Tibial artery (tissue), 4 donors: ENCODE measurements around the gene SPTB.

Experiments used
- DNase-seq, 2 donors: peaks; one replicate each; pipeline ENCODE4 v3.0.0-alpha.2; 2019
- H3K27ac ChIP-seq, 2 donors: fragments of 200-600 bp; sonication (generic) in 1 of 2; 1 replicate in 1 of 2; 2 replicates in 1 of 2; pipeline ENCODE4 v1.5.1; 2018 to 2019; ENCODE audit warnings: mild to moderate bottlenecking in 1 of 2
- H3K27me3 ChIP-seq, 2 donors: fragments of 200-600 bp; sonication (generic) in 1 of 2; one replicate each; pipeline versions ENCODE4 v1.5.1 to v1.6.0; 2016 to 2019
- H3K36me3 ChIP-seq, 3 donors: fragments of 200-600 bp; sonication (generic) in 2 of 3; one replicate each; pipeline ENCODE4 v1.5.1; 2016 to 2019; ENCODE audit warnings: mild to moderate bottlenecking in 2 of 3
- H3K4me1 ChIP-seq, 4 donors: fragments of 200-600 bp; sonication (generic) in 2 of 4; 1 replicate in 3 of 4; 2 replicates in 1 of 4; pipeline ENCODE4 v1.5.1; 2016 to 2019
- H3K4me3 ChIP-seq, 2 donors: fragments of 200-600 bp; sonication (generic) in 1 of 2; 1 replicate in 1 of 2; 2 replicates in 1 of 2; pipeline ENCODE4 v1.5.1; 2018 to 2019; ENCODE audit warnings: mild to moderate bottlenecking in 2 of 2
- H3K9me3 ChIP-seq, 3 donors: fragments of 200-600 bp; sonication (generic) in 1 of 3; one replicate each; pipeline ENCODE4 v1.5.1; 2016 to 2019
- CTCF ChIP-seq, 2 experiments: fragments of 200-600 bp in 1 of 2; fragments of 450-650 bp in 1 of 2; IDR thresholded peaks; one replicate each; pipeline ENCODE4 v1.5.1; 2017 to 2019; ENCODE audit warnings: antibody characterized with exemption in 2 of 2, mild to moderate bottlenecking in 1 of 2, moderate library complexity in 1 of 2
- intact Hi-C: fragments of 100-400 bp; cut with DNase I; formaldehyde crosslinking; loops from one replicate; pipeline ENCODE4 v1.15.0; 2023; ENCODE audit warnings: low total_unique reads

Gene SPTB

DNA sequence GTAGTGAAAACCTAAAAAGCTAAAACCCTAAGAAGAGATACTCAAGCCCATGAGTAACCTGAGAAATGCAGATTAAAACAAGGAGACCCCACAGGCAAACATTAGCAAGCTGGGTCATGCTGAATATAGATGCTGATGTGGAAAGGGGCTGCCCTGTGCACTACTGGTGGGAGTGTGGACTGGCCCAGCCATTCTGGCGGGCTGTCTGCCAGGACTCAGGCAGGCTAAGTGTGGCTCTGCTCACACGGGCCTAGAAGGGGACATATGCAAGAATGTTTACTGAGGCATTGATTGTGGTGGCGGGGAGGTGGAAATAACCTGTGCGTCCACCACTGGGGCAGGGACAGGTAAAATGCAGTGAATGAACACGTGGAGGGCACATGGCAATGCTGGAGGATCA lies 48.3 kb downstream of the SPTB start:
- Histone ChIP-seq H3K4me3 (no peak overlapping the region), H3K27ac (no peak overlapping the region), H3K27me3 (no peaks in the 10 kb centered on the region), H3K9me3 (no peaks in the 10 kb centered on the region), H3K4me1 (no peaks in the 10 kb centered on the region), H3K36me3 (no peaks in the 10 kb centered on the region)
- TF ChIP-seq CTCF (IDR thresholded peaks at IDR 0.05) = no peak
- no peak for DNase-seq
- intact Hi-C loops = no loop called here

DNA sequence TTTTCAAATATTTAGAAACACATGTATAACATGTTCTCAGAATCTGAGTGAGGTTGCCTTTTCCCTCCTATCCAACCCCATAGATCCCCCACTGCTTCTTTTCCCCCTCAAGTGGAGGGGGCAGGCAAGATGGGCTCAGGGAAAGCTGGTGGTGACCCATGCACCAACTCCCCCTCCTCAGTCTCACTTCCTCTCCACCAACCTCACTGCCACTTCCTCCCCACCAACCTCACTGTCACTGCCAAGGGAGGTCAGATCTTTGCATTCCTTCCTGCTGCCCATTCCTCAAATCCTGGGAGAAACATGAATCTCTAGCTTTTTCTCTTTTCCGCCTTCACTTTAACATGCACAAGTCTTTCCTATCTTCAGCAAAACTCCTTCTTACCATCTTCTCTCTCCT lies 48.7 kb downstream of the SPTB start:
- H3K4me1 ChIP-seq = no peaks in the 10 kb centered on the region
- H3K27me3 ChIP-seq = no peaks in the 10 kb centered on the region
- no peak for TF ChIP-seq CTCF (IDR thresholded peaks at IDR 0.05)
- no peak for DNase-seq
- no peak overlapping the region for H3K4me3 ChIP-seq
- intact Hi-C loops = no loop called here
- H3K36me3 ChIP-seq = no peaks in the 10 kb centered on the region
- H3K27ac ChIP-seq = no peak overlapping the region
- no peaks in the 10 kb centered on the region for H3K9me3 ChIP-seq

GRCh38 chr14:64828071-64828470 lies 51.6 kb downstream of the SPTB start:
- no peak for DNase-seq
- intact Hi-C loops = loop anchor here (5.0 kb wide), 1 partner anchor 154 kb away; no protein-coding TSS in a partner anchor
- Histone ChIP-seq H3K27ac (no peak overlapping the region), H3K36me3 (no peaks in the 10 kb centered on the region), H3K27me3 (peaks cover 0 to 4% of the 10 kb centered on the region in 2 donors), H3K9me3 (no peaks in the 10 kb centered on the region), H3K4me3 (no peak overlapping the region), H3K4me1 (peaks cover 0 to 6% (median 5%) of the 10 kb centered on the region in 4 donors)
- no peak for TF ChIP-seq CTCF (IDR thresholded peaks at IDR 0.05)

DNA sequence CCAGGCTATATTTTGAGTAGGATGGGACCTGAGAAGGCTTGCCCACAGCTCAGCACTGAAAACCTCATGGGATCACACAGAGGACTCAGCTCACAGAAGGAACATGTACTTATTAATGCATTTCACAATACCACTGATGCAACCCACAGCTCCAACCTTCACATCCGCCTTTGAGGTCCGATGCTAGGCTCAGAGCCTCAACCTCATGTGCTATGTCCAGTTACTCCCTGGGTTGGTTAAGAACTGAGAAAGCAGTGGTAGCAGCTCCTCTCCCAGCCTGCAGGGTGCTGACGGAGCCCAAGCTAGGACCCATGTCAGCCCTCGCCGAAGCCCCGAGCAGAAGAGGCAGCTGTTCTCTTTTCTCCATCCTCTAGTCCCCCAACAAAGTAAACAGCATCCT lies 52.9 kb downstream of the SPTB start:
- TF ChIP-seq CTCF (IDR thresholded peaks at IDR 0.05) = no peak
- intact Hi-C loops = loop anchor here (5.0 kb wide), 1 partner anchor 155 kb away; no protein-coding TSS in a partner anchor
- no peaks in the 10 kb centered on the region for H3K9me3 ChIP-seq
- no peak for DNase-seq
- no peaks in the 10 kb centered on the region for H3K36me3 ChIP-seq
- H3K4me1 ChIP-seq = peaks cover 0 to 10% (median 7%) of the 10 kb centered on the region in 4 donors
- H3K27me3 ChIP-seq = peaks cover 0 to 9% of the 10 kb centered on the region in 2 donors
- no peak overlapping the region for H3K27ac ChIP-seq
- H3K4me3 ChIP-seq = no peak overlapping the region

DNA sequence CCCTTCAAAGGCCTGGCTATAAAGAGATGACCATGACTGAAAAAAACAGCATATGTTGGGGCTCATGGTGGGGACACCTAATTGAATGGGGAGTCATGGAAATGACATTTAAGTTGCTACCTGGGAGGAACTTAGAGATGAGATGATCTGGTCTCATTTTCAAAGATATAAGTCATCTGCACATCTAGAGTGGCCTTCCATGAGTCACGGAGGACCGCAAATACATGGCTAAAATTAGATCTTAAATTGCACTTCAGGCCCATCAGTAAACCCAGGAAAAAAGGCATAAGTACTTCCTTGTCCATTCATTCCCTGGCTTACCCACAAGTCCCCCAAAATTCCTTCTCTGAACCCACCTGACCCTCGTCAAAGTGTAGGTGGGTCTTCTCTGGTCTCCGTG lies 53.4 kb downstream of the SPTB start:
- no peak for TF ChIP-seq CTCF (IDR thresholded peaks at IDR 0.05)
- intact Hi-C loops = loop anchor here (5.0 kb wide), 1 partner anchor 156 kb away; no protein-coding TSS in a partner anchor
- no peak overlapping the region for H3K4me3 ChIP-seq

DNA sequence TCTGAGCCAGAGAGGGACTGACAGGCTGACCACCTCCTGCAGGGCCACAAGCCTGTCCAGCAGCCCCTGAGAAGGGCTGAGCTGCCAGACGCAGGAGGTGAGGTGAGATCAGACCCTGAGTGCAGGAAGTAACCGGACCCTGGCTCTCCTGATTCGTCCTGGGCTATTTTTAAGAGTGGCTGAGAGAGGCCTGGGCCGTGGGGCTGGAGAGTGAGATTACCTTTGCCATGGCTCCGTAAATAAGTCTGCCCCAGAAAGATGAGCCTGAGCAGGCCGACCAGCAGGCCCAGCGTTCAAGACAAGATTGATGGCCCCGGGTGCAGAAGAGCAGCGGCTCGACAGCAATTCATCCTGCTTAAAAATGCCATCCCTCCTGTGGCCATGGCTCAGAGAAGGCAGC lies 54.2 kb downstream of the SPTB start:
- Histone ChIP-seq H3K4me1 (peaks cover 0 to 10% (median 7%) of the 10 kb centered on the region in 4 donors), H3K27ac (no peak overlapping the region)
- intact Hi-C loops = loop anchor here (5.0 kb wide), 1 partner anchor 157 kb away; no protein-coding TSS in a partner anchor

More for the DNA sequence above, 53.4 kb downstream of the SPTB start:
- Histone ChIP-seq H3K27ac (no peak overlapping the region), H3K36me3 (no peaks in the 10 kb centered on the region), H3K9me3 (no peaks in the 10 kb centered on the region), H3K27me3 (peaks cover 0 to 9% of the 10 kb centered on the region in 2 donors), H3K4me1 (peaks cover 0 to 10% (median 7%) of the 10 kb centered on the region in 4 donors)
- DNase-seq = no peak

More for the DNA sequence above, 54.2 kb downstream of the SPTB start:
- peaks cover 0 to 9% of the 10 kb centered on the region in 2 donors for H3K27me3 ChIP-seq
- H3K9me3 ChIP-seq = no peaks in the 10 kb centered on the region
- no peaks in the 10 kb centered on the region for H3K36me3 ChIP-seq
- no peak for DNase-seq
- TF ChIP-seq CTCF (IDR thresholded peaks at IDR 0.05) = no peak
- H3K4me3 ChIP-seq = no peak overlapping the region
